GM12865 (cell line): Measurements from ENCODE around the gene PLD5.
A peak's percentile ranks its signal among the peaks of the same experiment; 100 is the strongest.
"Not testable (repeated sequence)": the region's sequence is repeated elsewhere in the genome, so short reads cannot be mapped to it uniquely, and the experiment has no call there.

Source experiments
- DNase-seq: peaks from one replicate; pipeline ENCODE4 v3.0.0; 2010; ENCODE audit warnings: low read depth
- H3K4me3 ChIP-seq: 2 replicates; pipeline ENCODE4 v1.5.1; 2011; ENCODE audit warnings: mild to moderate bottlenecking, low read depth, low read length, control low read depth
- CTCF ChIP-seq: IDR thresholded peaks from 2 replicates; pipeline ENCODE4 v1.5.1; 2011; ENCODE audit warnings: low read length, control low read depth, low read depth, inconsistent platforms; ENCODE audit not compliant: insufficient read depth; ENCODE audit errors: missing control alignments

PLD5 gene

GRCh38 chr1:242083742-242084141, 440.8 kb downstream of the PLD5 start:
- TF ChIP-seq CTCF = no peak
- no peak overlapping the region for H3K4me3 ChIP-seq
- DNase-seq = no peak

GRCh38 chr1:242081446-242081845, 443.1 kb downstream of the PLD5 start:
- no peak overlapping the region for H3K4me3 ChIP-seq
- DNase-seq = no peak
- TF ChIP-seq CTCF = no peak

- no peak overlapping the region for H3K4me3 ChIP-seq
- DNase-seq = peak; percentile 22
- no peak for TF ChIP-seq CTCF
Observed at GRCh38 chr1:242065813-242066212, 458.7 kb downstream of the PLD5 start.

- TF ChIP-seq CTCF = no peak
- H3K4me3 ChIP-seq = no peak overlapping the region
- DNase-seq = no peak
Observed at GRCh38 chr1:242062271-242062670, 462.2 kb downstream of the PLD5 start.

- no peak for TF ChIP-seq CTCF
- no peak for DNase-seq
- no peak overlapping the region for H3K4me3 ChIP-seq
Observed at GRCh38 chr1:242059976-242060375, 464.5 kb downstream of the PLD5 start.

- H3K4me3 ChIP-seq = not testable (repeated sequence)
- DNase-seq = peak; percentile 61
Observed at GRCh38 chr1:242058582-242058981, 465.9 kb downstream of the PLD5 start.

- not testable (repeated sequence) for H3K4me3 ChIP-seq, DNase-seq
Observed at GRCh38 chr1:242058181-242058580, 466.3 kb downstream of the PLD5 start.

GRCh38 chr1:242057745-242058115, 466.8 kb downstream of the PLD5 start:
- TF ChIP-seq CTCF = no peak
- DNase-seq = no peak

More at GRCh38 chr1:242057745-242058115, 466.8 kb downstream of the PLD5 start:
- H3K4me3 ChIP-seq = no peak overlapping the region
